ENCODE results near the gene DLGAP4. TPM values are rescaled to one million over a fixed set of nuclear protein-coding genes. Genes with fewer than 3 reads are reported as not detected.

Gene DLGAP4
- total and polyA plus RNA-seq, 2 of the 8 experiments (the other 6 are each of a cell fraction or from before 2014, with no cell fraction given): 41.2 to 57.2 TPM

GRCh38 chr20:36343641-36344040, 37.5 kb downstream of the DLGAP4 start:
- H2BK15ac ChIP-seq (ENCODE audit: low read length): no peak overlapping the region
- CTCF ChIA-PET (ENCODE audit: partially characterized antibody): interaction anchor here (1.0 to 2.3 kb wide), 12 partner anchors 9 to 141 kb away, joined by 3 to 8 read pairs (median 4); no protein-coding TSS in a partner anchor
- no peak for FAIRE-seq
- TF ChIP-seq TBP (IDR thresholded peaks at IDR 0.05; ENCODE audit: low read depth, low read length) (no peak), HDAC2 (IDR thresholded peaks at IDR 0.05; ENCODE audit: borderline replicate concordance in 1 of 2, low read depth in 2 of 2, low read length in 2 of 2) (no peak), CHD2 (IDR thresholded peaks at IDR 0.05; ENCODE audit: low read length) (no peak), SIX5 (IDR thresholded peaks at IDR 0.05; ENCODE audit: low read depth, low read length) (no peak), SP4 (IDR thresholded peaks at IDR 0.05; ENCODE audit: low read length) (no peak), SIRT6 (IDR thresholded peaks at IDR 0.05; ENCODE audit: low read length) (no peak), FOSL1 (IDR thresholded peaks at IDR 0.05; ENCODE audit: insufficient read depth, low read depth, low read length) (no peak), MAX (IDR thresholded peaks at IDR 0.05) (no peak), SUZ12 (IDR thresholded peaks at IDR 0.05; ENCODE audit: low read length) (no peak), CHD1 (IDR thresholded peaks at IDR 0.05; ENCODE audit: low read depth, low read length) (no peak), KDM5A (IDR thresholded peaks at IDR 0.05; ENCODE audit: low read length) (no peak), GTF2F1 (IDR thresholded peaks at IDR 0.05; ENCODE audit: borderline replicate concordance, low read depth, low read length) (no peak), SRF (IDR thresholded peaks at IDR 0.05; ENCODE audit: low read depth, low read length) (no peak), ATF3 (IDR thresholded peaks at IDR 0.05; ENCODE audit: insufficient read depth, low read depth, low read length) (no peak)

More at GRCh38 chr20:36343641-36344040, 37.5 kb downstream of the DLGAP4 start:
- Histone ChIP-seq H4K8ac (ENCODE audit: extremely low read depth, insufficient read depth, low read length) (no peak overlapping the region), H3K27me3 (replicated peaks in 1 of 4; ENCODE audit: control insufficient read depth in 3 of 4, extremely low read depth in 1 of 4, insufficient read depth in 3 of 4, low read length in 3 of 4) (no peaks in the 10 kb centered on the region; a peak in 1 of 7 replicates), H3K36me3 (ENCODE audit: control insufficient read depth in 2 of 4, insufficient read depth in 4 of 4, low read length in 3 of 4) (no peaks in the 10 kb centered on the region; a peak in 1 of 8 replicates), H3K4me1 (replicated peaks in 1 of 4; ENCODE audit: control insufficient read depth in 3 of 4, insufficient read depth in 4 of 4, low read length in 3 of 4) (peaks cover 0 to 13% (median 8%) of the 10 kb centered on the region in 4 experiments; a peak in 5 of 7 replicates), H3K18ac (ENCODE audit: extremely low read depth, low read length) (no peak overlapping the region), H3K56ac (replicated peaks; ENCODE audit: insufficient read length, low read depth, low read length) (no peak overlapping the region), H2BK20ac (ENCODE audit: low read length) (no peak overlapping the region), H4K20me1 (replicated peaks in 1 of 2; ENCODE audit: control insufficient read depth in 1 of 2, insufficient read depth in 2 of 2, low read length in 2 of 2) (peaks cover 0 to 3% of the 10 kb centered on the region in 2 experiments), H2BK120ac (replicated peaks; ENCODE audit: low read depth, low read length) (no peak overlapping the region), H3K4me2 (ENCODE audit: insufficient read depth in 1 of 2, low read depth in 2 of 2, low read length in 2 of 2) (no peak overlapping the region), H3K14ac (ENCODE audit: insufficient read length) (no peak overlapping the region), H3K27ac (ENCODE audit: low read depth, low read length) (no peak overlapping the region), H2AK5ac (ENCODE audit: low read depth, low read length) (no peak overlapping the region), H3K9me3 (ENCODE audit: insufficient read depth in 2 of 2, low read depth in 1 of 2, low read length in 1 of 2) (no peaks in the 10 kb centered on the region), H2BK12ac (ENCODE audit: low read depth, low read length) (no peak overlapping the region), H3K79me1 (ENCODE audit: low read depth, low read length) (no peaks in the 10 kb centered on the region; the same call in 1 of the 2 replicates), H3K4ac (replicated peaks; ENCODE audit: insufficient read length, low read depth, low read length) (no peak overlapping the region), H3K23me2 (ENCODE audit: low read depth, low read length) (no peaks in the 10 kb centered on the region), H4K91ac (replicated peaks; ENCODE audit: insufficient read length, low read length) (no peak overlapping the region), H2BK5ac (ENCODE audit: low read depth, low read length) (no peak overlapping the region), H3K23ac (ENCODE audit: insufficient read length) (no peak overlapping the region), H3K79me2 (ENCODE audit: control insufficient read depth in 1 of 2, insufficient read depth in 2 of 2, low read length in 2 of 2) (no peaks in the 10 kb centered on the region), H4K5ac (ENCODE audit: insufficient read length, low read depth, low read length) (no peak overlapping the region), H3K9ac (replicated peaks in 1 of 4; ENCODE audit: extremely low read depth in 1 of 4, low read depth in 3 of 4, low read length in 3 of 4) (no peak overlapping the region), H2AFZ (ENCODE audit: low read length) (no peak overlapping the region), H3K4me3 (ENCODE audit: extremely low read depth in 1 of 4, insufficient read depth in 2 of 4, low read depth in 3 of 4, low read length in 4 of 4) (no peak overlapping the region)
- no peak for DNase-seq (ENCODE audit: low read depth in 1 of 2, low spot score in 2 of 2)
- POLR2A ChIA-PET (ENCODE audit: partially characterized antibody): interaction anchor here (1.0 kb wide), 1 partner anchor 31 kb away, joined by 3 read pairs; no protein-coding TSS in a partner anchor
- 89% methylated on average over 4 of the region's 5 CpGs; no CpG with 5 or more reads in 1 of the 2 experiments for WGBS, 2 experiments (ENCODE audit: extremely low coverage in 1 of 2, insufficient coverage in 1 of 2, insufficient read length in 1 of 2, insufficient replicate concordance in 2 of 2, low coverage in 1 of 2, low lambda C conversion rate in 2 of 2, missing lambda C conversion rate in 1 of 2)

Data from H1 (cell line).